Heart left ventricle (tissue), 16 donors: ENCODE data around the gene ISY1. TPM values are rescaled to one million over a fixed set of nuclear protein-coding genes. Genes with fewer than 3 reads are reported as not detected.
"Not testable (repeated sequence)": the region's sequence is repeated elsewhere in the genome, so short reads cannot be mapped to it uniquely, and the experiment has no call there.

Experiments used
- ATAC-seq, 4 donors: fragments of 200-7000 bp; cut with Tn5 transposase; one replicate each; pipeline ENCODE4 v1.9.1; 2020 to 2022; ENCODE audit warnings: moderate library complexity in 4 of 4, mild to moderate bottlenecking in 3 of 4, moderate number of reproducible peaks in 1 of 4
- DNase-seq, 5 donors: peaks; one replicate each; pipeline ENCODE4 v3.0.0-alpha.2; 2020
- H3K27ac ChIP-seq, 12 donors: fragments of 200-600 bp; sonication (generic) in 4 of 12; one replicate each; pipeline versions ENCODE4 v1.5.0 to v1.8.0; 2016 to 2022; ENCODE audit warnings: mild to moderate bottlenecking in 2 of 12
- H3K27me3 ChIP-seq, 9 donors: fragments of 200-600 bp; sonication (generic) in 2 of 9; one replicate each; pipeline versions ENCODE4 v1.5.1 to v1.8.0; 2016 to 2022; ENCODE audit warnings: mild to moderate bottlenecking in 3 of 9
- H3K36me3 ChIP-seq, 9 donors: fragments of 200-600 bp; sonication (generic) in 2 of 9; one replicate each; pipeline versions ENCODE4 v1.5.0 to v1.8.0; 2018 to 2022; ENCODE audit warnings: mild to moderate bottlenecking in 2 of 9
- H3K4me1 ChIP-seq, 12 donors: fragments of 200-600 bp; sonication (generic) in 4 of 12; one replicate each; pipeline versions ENCODE4 v1.5.0 to v1.8.0; 2016 to 2022; ENCODE audit warnings: mild to moderate bottlenecking in 3 of 12
- H3K4me3 ChIP-seq, 12 donors: fragments of 200-600 bp; sonication (generic) in 4 of 12; one replicate each; pipeline versions ENCODE4 v1.5.0 to v1.8.0; 2017 to 2022; ENCODE audit warnings: mild to moderate bottlenecking in 9 of 12, moderate library complexity in 4 of 12
- H3K9me3 ChIP-seq, 12 donors: fragments of 200-600 bp; sonication (generic) in 4 of 12; one replicate each; pipeline versions ENCODE4 v1.5.0 to v1.8.0; 2016 to 2022; ENCODE audit warnings: mild to moderate bottlenecking in 1 of 12
- CTCF ChIP-seq, 12 donors: fragments of 200-600 bp; sonication (generic) in 4 of 12; IDR thresholded peaks; one replicate each; pipeline versions ENCODE4 v1.5.0 to v1.8.0; 2018 to 2022; ENCODE audit warnings: antibody characterized with exemption in 12 of 12, mild to moderate bottlenecking in 5 of 12
- POLR2A ChIP-seq, 2 donors: fragments of 450-650 bp; IDR thresholded peaks; one replicate each; pipeline ENCODE4 v1.6.1; 2017; ENCODE audit warnings: antibody characterized with exemption in 2 of 2, mild to moderate bottlenecking in 2 of 2, moderate library complexity in 2 of 2
- WGBS, 4 donors: extraction: QIAGEN DNeasy Blood & Tissue Kit in 2 of 4; methylation state at CpG; one replicate each; pipeline versions ENCODE4 v1.1.5 to v1.1.7; 2013 to 2018; 5-methylcytosine and 5-hydroxymethylcytosine counted together
- intact Hi-C, 10 donors: fragments of 100-400 bp; cut with DNase I; formaldehyde crosslinking; loops; one replicate each; pipeline versions ENCODE4 v1.11.1 to v1.14.2; 2022
- polyA plus RNA-seq, 2 donors: library from polyadenylated mRNA; stranded (reverse); fragments of 200-250 nt; gene quantifications; one replicate each; pipeline ENCODE4 v1.2.3, GENCODE V29; 2013
- total RNA-seq, 9 donors: library from RNA; depleted of rRNA in 2 of 9; stranded (reverse); fragments of >200 nt in 2 of 9; fragmentation: NEBNext Ultra II Directional in 3 of 9; extraction: Animal tissue kit (Norgen Biotek cat#: 25700) in 3 of 9; gene quantifications; one replicate each; pipeline versions ENCODE4 v1.1.0 to v1.2.4, GENCODE V29; 2016 to 2023
- donor health status: ischemic (EF 13 %, LVEDD 7.1; RV severe dilation, severe dysfunction).
- donor health status: healthy with polysubstance abuse.
- donor health status: DM: no; HTN: yes; CAD: no.
- donor health status: DM: no; HTN: no; CAD: no.
- donor health status: ischemic (EF 25% LVEDD 6.9; RV normal size, moderate dysfunction).
- donor health status: ischemic (EF 25% LVEDD 5.7; RV mildly dilated, moderate dysfunction).
- donor health status: healthy.
- donor health status: DM: yes; HTN: yes; CAD: no.
- donor health status: ischemic (EF 35%, LVEDD 5.7; RV mildly dilated, moderate dysfunction).
- donor health status: nonischemic (EF 11% LVEDD 7.7; RV severe dilation, severe dysfunction).
- donor health status: DM: yes; HTN: yes; CAD: no.
- donor health status: PGD.
- donor health status: ischemic (EF 29% LVEDD 5.4; RV normal size, mild dysfunction).
- donor health status: nonischemic (EF 23%, LVEDD 6.1; RV moderate dilation, normal function).

The ISY1 gene
- total and polyA plus RNA-seq, 11 donors = 14.9 to 31.2 (median 24.5) TPM

GRCh38 chr3:129112308-129113052 lies 48.4 kb downstream of the ISY1 start:
- no peaks in the 10 kb centered on the region for H3K9me3 ChIP-seq
- H3K4me1 ChIP-seq = peaks cover 0 to 20% (median 14%) of the 10 kb centered on the region in 12 donors
- intact Hi-C loops = no loop called here
- peaks cover 0 to 69% (median 23%) of the 10 kb centered on the region in 9 donors for H3K36me3 ChIP-seq
- no peak for ATAC-seq
- H3K27me3 ChIP-seq = no peaks in the 10 kb centered on the region
- H3K27ac ChIP-seq = no peak overlapping the region
- no peak for TF ChIP-seq CTCF (IDR thresholded peaks at IDR 0.05)
- no peak for TF ChIP-seq POLR2A (IDR thresholded peaks at IDR 0.05)
- WGBS, 4 donors = 89 to 96% (median 94%) methylated on average over 3 of the region's 3 CpGs
- H3K4me3 ChIP-seq = no peak overlapping the region
- DNase-seq = no peak

GRCh38 chr3:129111076-129111780 lies 49.6 kb downstream of the ISY1 start:
- Histone ChIP-seq H3K4me1 (peaks cover 0 to 15% (median 6%) of the 10 kb centered on the region in 12 donors), H3K36me3 (peaks cover 0 to 78% (median 20%) of the 10 kb centered on the region in 9 donors)
- DNase-seq, ATAC-seq, intact Hi-C loops, H3K27ac ChIP-seq, H3K27me3 ChIP-seq, H3K4me3 ChIP-seq, H3K9me3 ChIP-seq: not testable (repeated sequence)
- 94 to 98% (median 96%) methylated on average over 10 of the region's 10 CpGs for WGBS, 4 donors

GRCh38 chr3:129107793-129108192 lies 53.1 kb downstream of the ISY1 start:
- no peak for DNase-seq
- Histone ChIP-seq H3K9me3 (no peaks in the 10 kb centered on the region), H3K4me1 (peaks cover 0 to 15% (median 3%) of the 10 kb centered on the region in 12 donors), H3K36me3 (peaks cover 0 to 69% (median 20%) of the 10 kb centered on the region in 9 donors), H3K4me3 (no peak overlapping the region), H3K27me3 (no peaks in the 10 kb centered on the region), H3K27ac (no peak overlapping the region)
- intact Hi-C loops = no loop called here
- WGBS, 4 donors = 93 to 95% (median 94%) methylated on average over 8 of the region's 8 CpGs
- ATAC-seq = no peak
- TF ChIP-seq POLR2A (IDR thresholded peaks at IDR 0.05) (no peak), CTCF (IDR thresholded peaks at IDR 0.05) (no peak)

- intact Hi-C loops = no loop called here
- Histone ChIP-seq H3K4me3 (no peak overlapping the region), H3K9me3 (no peaks in the 10 kb centered on the region), H3K27me3 (no peaks in the 10 kb centered on the region), H3K4me1 (peaks cover 0 to 19% (median 3%) of the 10 kb centered on the region in 12 donors), H3K36me3 (peaks cover 0 to 62% (median 16%) of the 10 kb centered on the region in 9 donors), H3K27ac (no peak overlapping the region)
- WGBS, 4 donors = 69 to 81% (median 76%) methylated on average over 19 of the region's 19 CpGs
- no peak for ATAC-seq
- TF ChIP-seq CTCF (IDR thresholded peaks at IDR 0.05) = no peak
- no peak for TF ChIP-seq POLR2A (IDR thresholded peaks at IDR 0.05)
- no peak for DNase-seq
These were observed 53.8 kb downstream of the ISY1 start for GRCh38 chr3:129106866-129107565.
